Upper lobe of left lung (tissue), 4 donors: ENCODE data around the gene NAP1L4.

Experiments
- CTCF ChIP-seq, 6 experiments: fragments of 450-650 bp in 4 of 6; fragments of 200-600 bp in 2 of 6; sonication (generic) in 2 of 6; IDR thresholded peaks; one replicate each; pipeline ENCODE4 v1.5.1; 2016 to 2019; ENCODE audit warnings: antibody characterized with exemption in 6 of 6
- POLR2A ChIP-seq, 4 donors: fragments of 450-650 bp; IDR thresholded peaks; one replicate each; pipeline ENCODE4 v1.5.1; 2016 to 2017; ENCODE audit warnings: antibody characterized with exemption in 4 of 4, mild to moderate bottlenecking in 2 of 4

- TF ChIP-seq CTCF (IDR thresholded peaks at IDR 0.05) = no peak
- TF ChIP-seq POLR2A (IDR thresholded peaks at IDR 0.05) = peak in 1 of 4 donors; percentile 44
Measured at GRCh38 chr11:2898366-2899079, 93.6 kb downstream of the NAP1L4 start.
